Stimulated activated effector memory CD8-positive, alpha-beta T cell treated with anti-CD3 and anti-CD28 coated beads, Interleukin-12 subunit alpha, Interleukin-12 subunit beta, amount 100 ng/mL, for 72 hours (primary cell): ENCODE data around the gene FMO2.

Experiments used
- ATAC-seq: fragments of 150-1000 bp; cut with Tn5 transposase; 2 replicates; pipeline ENCODE4 v1.10.0; 2021
- DNase-seq, 2 donors: peaks; one replicate each; pipeline ENCODE4 v3.0.0; 2021 to 2022; ENCODE audit warnings: low spot score in 2 of 2
- H3K27ac Mint-ChIP-seq: one replicate; pipeline ENCODE4 v1.8.0; 2022; ENCODE audit warnings: mild to moderate bottlenecking, mixed read lengths
- H3K36me3 Mint-ChIP-seq: one replicate; pipeline ENCODE4 v1.8.0; 2022; ENCODE audit warnings: mild to moderate bottlenecking, mixed read lengths
- H3K4me1 Mint-ChIP-seq: one replicate; pipeline ENCODE4 v1.8.0; 2022; ENCODE audit warnings: mixed read lengths
- H3K4me3 Mint-ChIP-seq: one replicate; pipeline ENCODE4 v1.8.0; 2022; ENCODE audit warnings: mild to moderate bottlenecking, mixed read lengths
- H3K9me3 Mint-ChIP-seq: one replicate; pipeline ENCODE4 v1.8.0; 2022; ENCODE audit warnings: mixed read lengths

The FMO2 gene

GRCh38 chr1:171204296-171204695, 19.2 kb downstream of the FMO2 start:
- H3K4me3 Mint-ChIP-seq: no peak overlapping the region
- no peaks in the 10 kb centered on the region for H3K36me3 Mint-ChIP-seq
- no peaks in the 10 kb centered on the region for H3K4me1 Mint-ChIP-seq
- ATAC-seq: no peak
- no peak overlapping the region for H3K27ac Mint-ChIP-seq
- no peak for DNase-seq
- no peaks in the 10 kb centered on the region for H3K9me3 Mint-ChIP-seq

GRCh38 chr1:171206204-171206977, 21.3 kb downstream of the FMO2 start:
- no peaks in the 10 kb centered on the region for H3K9me3 Mint-ChIP-seq
- ATAC-seq: no peak
- H3K36me3 Mint-ChIP-seq: no peaks in the 10 kb centered on the region
- H3K4me1 Mint-ChIP-seq: no peaks in the 10 kb centered on the region
- H3K27ac Mint-ChIP-seq: no peak overlapping the region
- H3K4me3 Mint-ChIP-seq: no peak overlapping the region
- DNase-seq: no peak

- Mint-ChIP-seq H3K36me3 (no peaks in the 10 kb centered on the region), H3K9me3 (no peaks in the 10 kb centered on the region), H3K4me3 (no peak overlapping the region), H3K27ac (no peak overlapping the region), H3K4me1 (no peaks in the 10 kb centered on the region)
- ATAC-seq (no peak), DNase-seq (no peak)
Observed at GRCh38 chr1:171206978-171207355, 21.9 kb downstream of the FMO2 start.

- Mint-ChIP-seq H3K4me1 (no peaks in the 10 kb centered on the region), H3K4me3 (no peak overlapping the region), H3K27ac (no peak overlapping the region), H3K9me3 (no peaks in the 10 kb centered on the region), H3K36me3 (no peaks in the 10 kb centered on the region)
- no peak for ATAC-seq
- no peak for DNase-seq
Observed at GRCh38 chr1:171207377-171207776, 22.3 kb downstream of the FMO2 start.

GRCh38 chr1:171210355-171210754, 25.3 kb downstream of the FMO2 start:
- ATAC-seq (no peak), DNase-seq (no peak)
- Mint-ChIP-seq H3K36me3 (no peaks in the 10 kb centered on the region), H3K27ac (no peak overlapping the region), H3K9me3 (no peaks in the 10 kb centered on the region), H3K4me1 (no peaks in the 10 kb centered on the region), H3K4me3 (no peak overlapping the region)

GRCh38 chr1:171212607-171213351, 27.7 kb downstream of the FMO2 start:
- H3K4me1 Mint-ChIP-seq: no peaks in the 10 kb centered on the region
- ATAC-seq (no peak), DNase-seq (no peak)
- H3K36me3 Mint-ChIP-seq: no peaks in the 10 kb centered on the region
- H3K9me3 Mint-ChIP-seq: no peaks in the 10 kb centered on the region
- H3K4me3 Mint-ChIP-seq: no peak overlapping the region
- H3K27ac Mint-ChIP-seq: no peak overlapping the region

- Mint-ChIP-seq H3K9me3 (no peaks in the 10 kb centered on the region), H3K4me3 (no peak overlapping the region), H3K27ac (no peak overlapping the region), H3K4me1 (no peaks in the 10 kb centered on the region), H3K36me3 (no peaks in the 10 kb centered on the region)
- no peak for ATAC-seq
- DNase-seq: no peak
Observed at GRCh38 chr1:171213559-171214454, 28.7 kb downstream of the FMO2 start.

- Mint-ChIP-seq H3K9me3 (no peaks in the 10 kb centered on the region), H3K27ac (no peak overlapping the region), H3K4me1 (no peaks in the 10 kb centered on the region), H3K36me3 (no peaks in the 10 kb centered on the region), H3K4me3 (no peak overlapping the region)
- ATAC-seq (no peak), DNase-seq (no peak)
Observed at GRCh38 chr1:171217658-171218443, 32.8 kb downstream of the FMO2 start.

GRCh38 chr1:171218661-171219060, 33.6 kb downstream of the FMO2 start:
- Mint-ChIP-seq H3K4me3 (no peak overlapping the region), H3K4me1 (no peaks in the 10 kb centered on the region), H3K36me3 (no peaks in the 10 kb centered on the region), H3K27ac (no peak overlapping the region), H3K9me3 (no peaks in the 10 kb centered on the region)
- DNase-seq: no peak
- ATAC-seq: no peak

- DNase-seq: no peak
- H3K36me3 Mint-ChIP-seq: no peaks in the 10 kb centered on the region
- no peak overlapping the region for H3K4me3 Mint-ChIP-seq
- no peaks in the 10 kb centered on the region for H3K9me3 Mint-ChIP-seq
- no peaks in the 10 kb centered on the region for H3K4me1 Mint-ChIP-seq
- H3K27ac Mint-ChIP-seq: no peak overlapping the region
- no peak for ATAC-seq
Observed at GRCh38 chr1:171219346-171220080, 34.4 kb downstream of the FMO2 start.

GRCh38 chr1:171220081-171220420, 35.0 kb downstream of the FMO2 start:
- H3K27ac Mint-ChIP-seq: no peak overlapping the region
- H3K36me3 Mint-ChIP-seq: no peaks in the 10 kb centered on the region
- H3K4me3 Mint-ChIP-seq: no peak overlapping the region
- H3K9me3 Mint-ChIP-seq: no peaks in the 10 kb centered on the region
- no peaks in the 10 kb centered on the region for H3K4me1 Mint-ChIP-seq
- DNase-seq: no peak
- ATAC-seq: no peak

- no peaks in the 10 kb centered on the region for H3K4me1 Mint-ChIP-seq
- no peak overlapping the region for H3K27ac Mint-ChIP-seq
- no peak for ATAC-seq
- H3K36me3 Mint-ChIP-seq: no peaks in the 10 kb centered on the region
- H3K9me3 Mint-ChIP-seq: no peaks in the 10 kb centered on the region
- no peak overlapping the region for H3K4me3 Mint-ChIP-seq
- no peak for DNase-seq
Observed at GRCh38 chr1:171220581-171221054, 35.5 kb downstream of the FMO2 start.

GRCh38 chr1:171221665-171222591, 36.8 kb downstream of the FMO2 start:
- no peak for ATAC-seq
- Mint-ChIP-seq H3K27ac (no peak overlapping the region), H3K4me3 (no peak overlapping the region), H3K4me1 (no peaks in the 10 kb centered on the region), H3K9me3 (no peaks in the 10 kb centered on the region), H3K36me3 (no peaks in the 10 kb centered on the region)
- DNase-seq: no peak
